HG02973 (cell line): ENCODE results near the gene LTBP4.

Experiments
- ATAC-seq: cut with Tn5 transposase; IDR thresholded peaks from one replicate; pipeline ENCODE4 v1.9.1; 2021; ENCODE audit warnings: moderate library complexity; ENCODE audit not compliant: unreplicated experiment

Gene LTBP4

GRCh38 chr19:40658031-40658430, 56.9 kb downstream of the LTBP4 start:
- ATAC-seq: no peak

GRCh38 chr19:40659116-40659515, 57.9 kb downstream of the LTBP4 start:
- no peak for ATAC-seq

- ATAC-seq: no peak
Observed at GRCh38 chr19:40659566-40659965, 58.4 kb downstream of the LTBP4 start.

GRCh38 chr19:40661616-40662015, 60.4 kb downstream of the LTBP4 start:
- ATAC-seq: no peak

- ATAC-seq: peak; percentile 61
Observed at GRCh38 chr19:40662925-40663694, 61.9 kb downstream of the LTBP4 start.

GRCh38 chr19:40663695-40664692, 62.8 kb downstream of the LTBP4 start:
- ATAC-seq: no peak

GRCh38 chr19:40666803-40667438, 65.8 kb downstream of the LTBP4 start:
- no peak for ATAC-seq

GRCh38 chr19:40667602-40668001, 66.4 kb downstream of the LTBP4 start:
- ATAC-seq: no peak

GRCh38 chr19:40668991-40669614, 67.9 kb downstream of the LTBP4 start:
- ATAC-seq: no peak

- ATAC-seq: no peak
Observed at GRCh38 chr19:40671404-40671803, 70.2 kb downstream of the LTBP4 start.

GRCh38 chr19:40672038-40672437, 70.9 kb downstream of the LTBP4 start:
- no peak for ATAC-seq

GRCh38 chr19:40672573-40673299, 71.6 kb downstream of the LTBP4 start:
- ATAC-seq: no peak

GRCh38 chr19:40673397-40673796, 72.2 kb downstream of the LTBP4 start:
- ATAC-seq: no peak

GRCh38 chr19:40674291-40674690, 73.1 kb downstream of the LTBP4 start:
- no peak for ATAC-seq

- ATAC-seq: no peak
Observed at GRCh38 chr19:40677156-40677555, 76.0 kb downstream of the LTBP4 start.
